Endodermal cell (in vitro differentiated cells): ENCODE measurements around the gene SLC26A8. TPM values are rescaled to one million over a fixed set of nuclear protein-coding genes. Genes with fewer than 3 reads are reported as not detected.
A peak's percentile ranks its signal among the peaks of the same experiment; 100 is the strongest.
"Not testable (repeated sequence)": the region's sequence is repeated elsewhere in the genome, so short reads cannot be mapped to it uniquely, and the experiment has no call there.

Experiments
- DNase-seq: peaks from one replicate; pipeline ENCODE4 v3.0.0-alpha.2; 2017
- H3K27ac ChIP-seq: 2 replicates; pipeline ENCODE4 v1.5.1; 2013; ENCODE audit warnings: mild to moderate bottlenecking, low read depth, low read length, moderate library complexity
- H3K27me3 ChIP-seq: 2 replicates; pipeline ENCODE4 v1.6.1; 2013; ENCODE audit warnings: mild to moderate bottlenecking, low read length, moderate library complexity; ENCODE audit not compliant: insufficient read depth, control insufficient read depth, poor library complexity, severe bottlenecking
- H3K36me3 ChIP-seq: 2 replicates; pipeline ENCODE4 v1.7.0; 2013; ENCODE audit warnings: mild to moderate bottlenecking, low read length, moderate library complexity; ENCODE audit not compliant: control insufficient read depth, insufficient read depth
- H3K4me1 ChIP-seq: one replicate; pipeline ENCODE4 v1.7.0; 2013; ENCODE audit warnings: low read length; ENCODE audit not compliant: control insufficient read depth, insufficient read depth
- H3K4me3 ChIP-seq: 2 replicates; pipeline ENCODE4 v1.5.1; 2013; ENCODE audit warnings: mild to moderate bottlenecking, low read length, moderate library complexity
- H3K9ac ChIP-seq: 2 replicates; pipeline ENCODE4 v1.6.1; 2013; ENCODE audit warnings: mild to moderate bottlenecking, low read length, moderate library complexity; ENCODE audit not compliant: poor library complexity, severe bottlenecking; ENCODE audit errors: extremely low read depth
- H3K9me3 ChIP-seq: 2 replicates; pipeline ENCODE4 v1.6.1; 2013; ENCODE audit warnings: mild to moderate bottlenecking, low read length, moderate library complexity; ENCODE audit not compliant: control insufficient read depth
- H3K27ac Mint-ChIP-seq: 2 replicates; pipeline ENCODE4 v1.8.0; 2020; ENCODE audit warnings: mixed read lengths
- H3K27me3 Mint-ChIP-seq: 2 replicates; pipeline ENCODE4 v1.8.0; 2021; ENCODE audit warnings: mild to moderate bottlenecking, mixed read lengths; ENCODE audit not compliant: insufficient read depth
- H3K36me3 Mint-ChIP-seq: 2 replicates; pipeline ENCODE4 v1.8.0; 2020; ENCODE audit warnings: low read depth, mixed read lengths
- H3K4me1 Mint-ChIP-seq: 2 replicates; pipeline ENCODE4 v1.8.0; 2020; ENCODE audit warnings: mixed read lengths
- H3K4me3 Mint-ChIP-seq: 2 replicates; pipeline ENCODE4 v1.8.0; 2020; ENCODE audit warnings: mild to moderate bottlenecking, moderate library complexity, mixed read lengths
- H3K9me3 Mint-ChIP-seq: 2 replicates; pipeline ENCODE4 v1.8.0; 2020; ENCODE audit warnings: mild to moderate bottlenecking, mixed read lengths
- CTCF ChIP-seq: fragments of 200-600 bp; sonication (generic); conservative IDR thresholded peaks from 2 replicates; pipeline ENCODE4 v1.5.0; 2021; ENCODE audit warnings: antibody characterized with exemption, mild to moderate bottlenecking
- WGBS, 2 experiments: methylation state at CpG; one replicate each; pipeline versions ENCODE4 v1.1.5 to v1.1.7; 2013; ENCODE audit warnings: missing lambda C conversion rate in 2 of 2, mixed read lengths in 1 of 2; ENCODE audit not compliant: insufficient coverage in 1 of 2, insufficient read length in 1 of 2; 5-methylcytosine and 5-hydroxymethylcytosine counted together
- total RNA-seq, 2 donors: library from RNA; stranded (reverse); fragmentation: NEBNext Ultra II Directional in 1 of 2; extraction: Animal tissue kit (Norgen Biotek cat#: 25700) in 1 of 2; gene quantifications; 2 replicates in 1 of 2; 3 replicates in 1 of 2; pipeline ENCODE4 v1.2.1, GENCODE V29; 2021

The SLC26A8 gene
- total RNA-seq, 2 donors from 2014 or later = not detected

DNA sequence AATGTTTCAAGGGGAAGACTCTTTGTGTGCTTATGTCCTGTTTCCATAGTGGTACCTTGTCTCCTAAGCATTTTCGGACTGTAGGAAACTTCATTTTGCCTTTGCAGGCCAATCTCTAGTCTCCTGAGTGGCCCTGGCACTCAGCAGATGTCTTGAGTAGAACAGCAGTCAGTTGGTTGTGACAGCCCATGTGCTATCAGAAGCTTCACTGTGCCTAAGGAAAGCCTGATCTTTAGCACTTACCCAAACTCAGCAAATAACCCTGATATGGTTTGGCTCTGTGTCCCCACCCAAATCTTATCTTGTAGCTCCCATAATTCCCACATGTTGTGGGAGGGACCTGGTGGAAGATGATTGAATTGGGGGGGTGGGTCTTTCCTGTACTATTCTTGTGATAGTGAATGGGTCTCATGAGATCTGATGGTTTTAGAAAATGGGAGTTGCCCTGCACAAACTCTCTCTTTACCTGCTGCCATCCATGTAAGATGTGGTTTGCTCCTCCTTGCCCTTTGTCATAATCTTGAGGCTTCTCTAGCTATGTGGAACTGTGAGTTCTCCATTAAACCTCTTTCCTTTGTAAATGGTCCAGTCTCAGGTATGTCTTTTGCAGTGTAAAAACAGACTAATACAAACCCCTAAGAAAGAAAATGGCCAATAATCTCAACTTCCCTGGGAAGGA is 87.6 kb downstream of the SLC26A8 start:
- no peaks in the 10 kb centered on the region for H3K36me3 Mint-ChIP-seq
- Histone ChIP-seq H3K27me3 (no peaks in the 10 kb centered on the region), H3K9ac (no peak overlapping the region), H3K9me3 (peaks cover 5% of the 10 kb centered on the region), H3K4me3 (no peak overlapping the region), H3K4me1 (no peaks in the 10 kb centered on the region), H3K36me3 (no peaks in the 10 kb centered on the region), H3K27ac (no peak overlapping the region)
- no peak for DNase-seq
- H3K27me3 Mint-ChIP-seq = peaks cover 13% of the 10 kb centered on the region
- peaks cover 46% of the 10 kb centered on the region for H3K9me3 Mint-ChIP-seq
- H3K4me1 Mint-ChIP-seq = no peaks in the 10 kb centered on the region
- no peak overlapping the region for H3K27ac Mint-ChIP-seq
- 87 to 100% methylated on average over 1 of the region's 1 CpG for WGBS, 2 experiments
- H3K4me3 Mint-ChIP-seq = no peak overlapping the region
- TF ChIP-seq CTCF = no peak

GRCh38 chr6:35935469-35935868 is 89.0 kb downstream of the SLC26A8 start:
- no peaks in the 10 kb centered on the region for H3K36me3 ChIP-seq
- peaks cover 5% of the 10 kb centered on the region for H3K9me3 ChIP-seq
- no peaks in the 10 kb centered on the region for H3K27me3 ChIP-seq
- Mint-ChIP-seq H3K27me3 (peaks cover 18% of the 10 kb centered on the region), H3K4me3 (no peak overlapping the region), H3K27ac (no peak overlapping the region), H3K9me3 (peaks cover 34% of the 10 kb centered on the region), H3K4me1 (peaks cover 5% of the 10 kb centered on the region), H3K36me3 (no peaks in the 10 kb centered on the region)
- no peak overlapping the region for H3K27ac ChIP-seq
- WGBS, 2 experiments = 83 to 90% methylated on average over 3 to 5 of the region's 5 CpGs
- no peak overlapping the region for H3K4me3 ChIP-seq
- no peak overlapping the region for H3K9ac ChIP-seq
- TF ChIP-seq CTCF = no peak
- DNase-seq = no peak
- H3K4me1 ChIP-seq = no peaks in the 10 kb centered on the region

DNA sequence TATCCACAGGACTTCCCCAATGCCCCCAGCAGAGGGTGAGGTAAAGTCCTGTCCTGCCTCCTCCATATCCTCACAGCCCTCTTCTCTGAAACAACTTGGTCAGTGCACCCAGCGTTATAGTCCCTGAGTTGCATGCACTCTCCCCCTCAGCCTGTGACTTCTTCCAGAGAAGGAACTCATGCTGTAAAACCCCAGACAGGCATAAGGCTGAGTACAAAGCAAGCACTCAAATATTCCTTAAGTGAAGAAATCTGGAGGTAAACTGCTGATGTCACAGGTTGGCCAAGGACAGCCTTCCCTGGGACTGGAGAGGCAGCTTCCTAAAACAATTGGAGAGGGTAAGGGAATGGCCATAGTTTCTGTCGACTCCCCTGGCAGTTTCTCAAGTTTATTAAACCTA is 90.6 kb downstream of the SLC26A8 start:
- H3K4me3 Mint-ChIP-seq = no peak overlapping the region
- Histone ChIP-seq H3K9me3 (peaks cover 5% of the 10 kb centered on the region), H3K27ac (no peak overlapping the region), H3K4me1 (no peaks in the 10 kb centered on the region), H3K4me3 (no peak overlapping the region), H3K9ac (no peak overlapping the region), H3K27me3 (no peaks in the 10 kb centered on the region), H3K36me3 (no peaks in the 10 kb centered on the region)
- H3K27me3 Mint-ChIP-seq = peaks cover 23% of the 10 kb centered on the region
- H3K36me3 Mint-ChIP-seq = no peaks in the 10 kb centered on the region
- H3K9me3 Mint-ChIP-seq = peaks cover 19% of the 10 kb centered on the region
- TF ChIP-seq CTCF = no peak
- 74 to 80% methylated on average over 1 to 2 of the region's 2 CpGs for WGBS, 2 experiments
- DNase-seq = no peak
- no peak overlapping the region for H3K27ac Mint-ChIP-seq
- peaks cover 5% of the 10 kb centered on the region for H3K4me1 Mint-ChIP-seq

- H3K36me3 Mint-ChIP-seq, H3K4me1 Mint-ChIP-seq, H3K4me3 ChIP-seq, H3K4me1 ChIP-seq, H3K27me3 ChIP-seq, H3K9me3 Mint-ChIP-seq, DNase-seq, H3K27ac ChIP-seq, H3K27ac Mint-ChIP-seq, H3K36me3 ChIP-seq, H3K9ac ChIP-seq, H3K9me3 ChIP-seq: not testable (repeated sequence)
- peak overlapping the region; percentile 52 for H3K4me3 Mint-ChIP-seq
- 94 to 96% methylated on average over 3 to 9 of the region's 10 CpGs for WGBS, 2 experiments
- H3K27me3 Mint-ChIP-seq = peaks cover 23% of the 10 kb centered on the region
Measured at GRCh38 chr6:35931873-35932272, 92.6 kb downstream of the SLC26A8 start.
